ENCODE results near the gene EML6. TPM values are rescaled to one million over a fixed set of nuclear protein-coding genes. Genes with fewer than 3 reads are reported as not detected.
A peak's percentile ranks its signal among the peaks of the same experiment; 100 is the strongest.

The EML6 gene
- total RNA-seq, 2 donors from 2014 or later, result 0.46 to 10.7 TPM

- no peaks in the 10 kb centered on the region for H3K4me1 ChIP-seq (replicated peaks)
- H3K9me3 ChIP-seq, result no peaks in the 10 kb centered on the region
- H3K36me3 ChIP-seq, result no peaks in the 10 kb centered on the region
- H3K4me3 ChIP-seq, result no peak overlapping the region
- peak; percentile 28 for DNase-seq (ENCODE audit: low spot score)
- no peak overlapping the region for H3K27ac ChIP-seq
- 81% methylated on average over 11 of the region's 11 CpGs for WGBS
- no peaks in the 10 kb centered on the region for H3K27me3 ChIP-seq (replicated peaks; ENCODE audit: insufficient read depth)
- intact Hi-C loops (cut with DNase I), result no loop called here
- no peak for TF ChIP-seq CTCF (IDR thresholded peaks at IDR 0.05)
- no peak for TF ChIP-seq POLR2AphosphoS5 (IDR thresholded peaks at IDR 0.05)
- no peak for TF ChIP-seq POLR2A (IDR thresholded peaks at IDR 0.05)
Observed at GRCh38 chr2:54897420-54898310, 174.2 kb downstream of the EML6 start.

- Histone ChIP-seq H3K36me3 (no peaks in the 10 kb centered on the region), H3K4me3 (no peak overlapping the region), H3K9me3 (no peaks in the 10 kb centered on the region), H3K27ac (no peak overlapping the region), H3K27me3 (replicated peaks; ENCODE audit: insufficient read depth) (no peaks in the 10 kb centered on the region), H3K4me1 (replicated peaks) (no peaks in the 10 kb centered on the region)
- intact Hi-C loops (cut with DNase I), result no loop called here
- WGBS, result 78% methylated on average over 7 of the region's 7 CpGs
- no peak for TF ChIP-seq POLR2A (IDR thresholded peaks at IDR 0.05)
- DNase-seq (ENCODE audit: low spot score), result no peak
Observed at GRCh38 chr2:54898456-54899226, 175.2 kb downstream of the EML6 start.

GRCh38 chr2:54899576-54900200 is 176.2 kb downstream of the EML6 start:
- Histone ChIP-seq H3K4me3 (no peak overlapping the region), H3K36me3 (no peaks in the 10 kb centered on the region), H3K27me3 (replicated peaks; ENCODE audit: insufficient read depth) (no peaks in the 10 kb centered on the region), H3K27ac (no peak overlapping the region), H3K9me3 (no peaks in the 10 kb centered on the region), H3K4me1 (replicated peaks) (no peaks in the 10 kb centered on the region)
- 58% methylated on average over 5 of the region's 5 CpGs for WGBS
- intact Hi-C loops (cut with DNase I), result loop anchor here (2.0 to 10.0 kb wide), 2 partner anchors 125 to 269 kb away; no protein-coding TSS in a partner anchor
- TF ChIP-seq POLR2A (IDR thresholded peaks at IDR 0.05) (no peak), CTCF (IDR thresholded peaks at IDR 0.05) (peak; percentile 19 to 75 (median 70)), POLR2AphosphoS5 (IDR thresholded peaks at IDR 0.05) (peak; percentile 67)
- peak; percentile 64 for DNase-seq (ENCODE audit: low spot score)

GRCh38 chr2:54901224-54901986 is 177.9 kb downstream of the EML6 start:
- intact Hi-C loops (cut with DNase I), result loop anchor here (2.0 to 10.0 kb wide), 2 partner anchors 123 to 267 kb away; no protein-coding TSS in a partner anchor
- TF ChIP-seq POLR2A (IDR thresholded peaks at IDR 0.05) (no peak), POLR2AphosphoS5 (IDR thresholded peaks at IDR 0.05) (no peak), CTCF (IDR thresholded peaks at IDR 0.05) (no peak)
- peak; percentile 31 for DNase-seq (ENCODE audit: low spot score)
- Histone ChIP-seq H3K9me3 (no peaks in the 10 kb centered on the region), H3K4me3 (no peak overlapping the region), H3K27ac (no peak overlapping the region), H3K4me1 (replicated peaks) (no peaks in the 10 kb centered on the region), H3K36me3 (no peaks in the 10 kb centered on the region), H3K27me3 (replicated peaks; ENCODE audit: insufficient read depth) (no peaks in the 10 kb centered on the region)
- WGBS, result 66% methylated on average over 9 of the region's 9 CpGs
